Right hindlimb (tissue), 1 donor: ENCODE data around the gene CAND1.

Experiments
- DNase-seq: peaks from one replicate; pipeline ENCODE4 v3.0.0-alpha.2; 2018

Gene CAND1

DNA sequence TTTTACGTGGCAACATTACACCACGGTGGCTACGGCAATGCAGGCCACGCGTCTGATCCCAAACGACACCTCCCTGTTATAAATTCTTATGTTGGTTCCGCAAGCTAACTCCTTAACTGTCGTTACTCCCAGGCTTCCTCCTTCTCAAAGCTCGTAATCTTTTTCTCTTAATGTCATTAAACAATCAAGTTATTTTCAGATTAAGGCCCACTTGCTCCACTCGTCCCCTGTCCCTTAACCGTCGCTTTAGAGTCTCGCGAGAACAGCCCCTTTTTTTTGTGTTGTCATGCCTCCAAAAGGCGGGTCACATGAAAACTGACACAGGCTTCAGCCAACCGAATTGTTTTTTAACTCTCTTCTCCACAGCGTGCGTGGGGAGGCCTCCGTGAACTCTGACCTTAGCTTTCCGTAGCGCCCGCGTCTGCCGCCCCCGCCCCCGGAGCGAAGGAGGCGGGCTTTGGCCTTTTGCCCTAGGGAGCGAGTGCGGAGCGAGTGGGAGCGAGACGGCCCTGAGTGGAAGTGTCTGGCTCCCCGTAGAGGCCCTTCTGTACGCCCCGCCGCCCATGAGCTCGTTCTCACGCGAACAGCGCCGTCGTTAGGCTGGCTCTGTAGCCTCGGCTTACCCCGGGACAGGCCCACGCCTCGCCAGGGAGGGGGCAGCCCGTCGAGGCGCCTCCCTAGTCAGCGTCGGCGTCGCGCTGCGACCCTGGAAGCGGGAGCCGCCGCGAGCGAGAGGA, at the start of gene CAND1:
Gene CAND1 (plus strand): TSS at position 463 of the 737 bp plus-strand sequence. CDS start 360 bp downstream, outside the sequence.
- peak; percentile 99 for DNase-seq

DNA sequence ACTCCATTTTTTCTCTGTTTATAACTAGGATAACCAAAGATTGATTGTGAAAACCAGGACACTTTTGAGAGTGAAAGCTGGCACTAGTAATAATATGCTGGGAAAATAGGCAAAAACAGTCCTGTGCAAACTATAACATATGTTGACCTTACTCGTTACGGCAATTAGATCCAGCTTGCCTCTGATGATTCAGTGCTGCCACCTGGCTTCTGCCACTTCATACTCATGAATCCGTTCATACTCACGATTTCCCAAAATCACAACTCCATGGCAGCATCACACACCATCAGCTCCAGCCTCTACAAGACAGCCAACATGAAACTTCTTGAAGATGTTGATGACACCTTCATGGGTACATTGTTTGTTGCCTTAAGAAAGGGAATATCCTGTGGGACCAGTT, 49.1 kb upstream of the CAND1 start:
- DNase-seq: no peak

DNA sequence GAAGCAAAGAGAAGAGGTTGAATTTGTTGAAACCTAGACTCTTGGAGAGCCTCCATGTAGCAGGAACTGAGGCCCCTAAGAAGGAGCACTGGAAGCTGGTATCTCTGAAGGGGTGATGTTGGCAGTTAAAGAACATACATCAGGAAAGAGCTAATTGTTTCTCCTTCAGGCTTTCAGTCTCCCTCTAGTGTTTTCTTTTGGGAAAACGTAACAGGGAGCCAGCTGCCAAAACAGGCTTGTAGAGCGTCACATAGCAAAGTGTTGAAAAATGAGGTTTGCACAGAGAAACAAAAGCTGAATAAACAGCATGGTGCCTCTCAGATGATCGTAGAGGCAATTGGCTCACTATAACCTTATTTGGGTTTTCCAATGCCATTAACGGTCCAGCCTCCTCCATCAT, 46.9 kb upstream of the CAND1 start:
- no peak for DNase-seq

DNA sequence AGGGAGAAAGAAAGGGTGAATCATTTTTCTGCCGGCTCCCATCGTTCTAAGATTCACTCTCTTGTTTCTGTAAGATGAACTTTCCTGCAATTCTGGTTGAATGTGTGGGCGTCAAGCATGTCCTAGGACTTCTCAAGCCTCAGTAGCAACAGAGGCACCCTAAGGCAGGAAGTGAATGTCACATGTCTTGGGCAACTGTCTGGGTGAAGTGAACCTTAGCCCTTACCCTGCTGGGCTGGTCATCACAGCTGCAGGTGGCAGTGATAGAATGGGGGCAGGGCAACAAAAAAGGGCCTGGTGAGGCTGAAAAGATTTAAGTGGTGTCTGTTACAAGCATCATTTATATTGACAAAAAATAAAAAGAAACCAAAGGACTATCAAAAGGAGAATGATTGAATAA, 45.9 kb upstream of the CAND1 start:
- no peak for DNase-seq

DNA sequence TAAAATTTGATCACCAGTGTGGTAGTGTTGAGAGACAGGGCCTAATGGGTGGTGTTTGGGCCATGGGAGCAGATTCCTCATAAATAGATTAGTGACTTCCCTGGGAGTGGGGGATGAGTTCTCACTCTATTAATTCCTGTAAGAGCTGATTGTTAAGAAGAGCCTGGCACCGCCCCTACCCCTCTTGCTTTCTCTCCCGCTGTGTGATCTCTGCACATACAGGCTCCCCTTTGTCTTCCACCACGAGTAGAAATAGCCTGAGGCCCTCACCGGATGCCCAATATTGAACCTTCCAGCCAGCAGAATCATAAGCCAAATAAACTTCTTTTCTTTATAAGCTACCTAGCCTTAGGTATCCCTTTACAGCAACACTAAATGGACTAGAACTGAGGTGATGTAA, 31.9 kb upstream of the CAND1 start:
- no peak for DNase-seq

DNA sequence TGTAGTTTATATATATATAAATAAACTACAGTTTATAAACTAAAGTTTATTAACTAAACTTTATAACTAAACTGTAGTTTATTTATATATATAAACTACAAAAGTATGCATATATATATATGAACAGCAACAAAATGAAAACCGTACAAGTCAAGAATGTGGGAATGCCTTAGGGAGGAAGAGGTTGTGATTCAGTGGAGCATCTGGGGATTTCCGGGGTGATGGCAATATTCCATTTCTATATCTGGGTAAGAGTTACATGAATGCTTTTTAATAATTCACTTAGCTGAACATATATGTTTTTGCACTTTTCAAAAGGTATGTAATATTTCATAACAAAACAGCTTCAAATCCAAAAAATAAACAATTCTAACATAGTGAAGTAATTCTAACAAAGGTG, 30.1 kb upstream of the CAND1 start:
- DNase-seq: no peak

DNA sequence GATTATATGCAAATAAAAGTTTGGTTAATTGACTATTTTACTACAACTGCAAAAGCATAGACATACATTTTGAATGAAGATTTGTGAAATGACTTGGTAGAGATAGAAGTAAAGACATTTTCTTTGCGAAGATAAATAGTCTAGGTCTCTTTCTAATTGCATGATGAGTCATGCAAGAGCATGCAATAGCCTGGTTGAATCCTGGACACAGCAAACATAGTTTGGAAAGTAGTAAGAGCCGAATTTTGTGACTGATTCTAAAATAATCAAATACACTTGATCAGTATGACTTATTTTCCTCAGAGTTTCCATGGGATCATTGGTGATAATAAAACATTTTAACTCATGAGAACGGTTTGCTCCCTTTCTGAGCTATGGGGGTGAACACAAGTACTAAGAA, 27.7 kb upstream of the CAND1 start:
- no peak for DNase-seq

DNA sequence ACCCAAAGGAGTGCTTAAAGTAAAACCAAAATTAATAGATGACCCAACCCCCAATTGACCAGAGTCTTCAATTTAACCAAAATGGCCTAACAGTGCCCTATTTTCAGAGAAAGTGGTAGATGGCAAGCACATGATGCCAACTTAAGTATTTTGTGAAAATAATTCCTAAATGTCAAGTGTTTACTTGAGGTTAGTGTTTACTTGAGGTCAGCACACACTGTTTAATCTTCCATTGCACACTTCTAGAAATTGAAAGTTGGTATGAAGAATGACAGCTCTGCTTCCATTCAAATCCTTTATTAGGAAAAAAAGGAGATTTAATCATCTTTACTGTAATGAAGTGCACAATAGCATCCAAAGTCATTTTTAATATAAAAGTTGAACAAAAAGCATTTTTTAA, 25.9 kb upstream of the CAND1 start:
- no peak for DNase-seq

DNA sequence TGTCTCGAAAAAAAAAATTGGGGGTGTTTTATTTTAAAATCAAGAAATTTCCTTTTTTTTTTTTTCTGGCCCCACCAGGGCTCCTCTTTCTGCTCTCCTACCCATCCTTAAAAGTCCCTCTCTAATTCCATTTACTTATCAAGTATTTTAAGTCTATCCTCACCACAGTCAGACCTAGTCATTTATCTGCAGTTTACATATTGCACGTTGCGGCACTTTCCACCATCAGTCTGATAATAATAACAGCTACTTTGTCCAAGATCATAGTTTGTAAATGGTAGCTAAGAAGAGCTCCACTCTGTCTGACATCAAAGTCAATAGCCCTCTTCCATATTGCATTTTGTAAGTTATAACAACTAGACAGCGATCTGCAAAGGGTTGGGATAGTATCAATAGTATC, 23.6 kb upstream of the CAND1 start:
- no peak for DNase-seq

DNA sequence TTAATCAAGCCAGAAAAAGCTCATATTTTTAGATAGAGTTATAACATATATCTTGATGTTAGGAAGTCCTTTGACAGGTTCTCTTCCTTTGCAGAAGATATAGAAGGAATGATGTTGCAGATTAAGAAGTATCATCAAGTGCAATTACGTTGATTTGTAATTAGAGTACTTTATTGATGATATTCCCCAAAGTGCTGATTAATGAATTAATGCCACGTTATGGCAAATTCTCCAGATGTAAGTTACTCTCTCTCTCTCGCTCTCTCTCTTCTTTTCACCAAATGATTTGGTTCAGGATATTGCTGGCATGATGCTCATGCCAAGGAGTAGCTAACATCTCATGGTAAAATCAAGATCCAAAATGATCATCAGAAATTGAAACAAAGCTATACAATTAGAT, 18.1 kb upstream of the CAND1 start:
- no peak for DNase-seq

DNA sequence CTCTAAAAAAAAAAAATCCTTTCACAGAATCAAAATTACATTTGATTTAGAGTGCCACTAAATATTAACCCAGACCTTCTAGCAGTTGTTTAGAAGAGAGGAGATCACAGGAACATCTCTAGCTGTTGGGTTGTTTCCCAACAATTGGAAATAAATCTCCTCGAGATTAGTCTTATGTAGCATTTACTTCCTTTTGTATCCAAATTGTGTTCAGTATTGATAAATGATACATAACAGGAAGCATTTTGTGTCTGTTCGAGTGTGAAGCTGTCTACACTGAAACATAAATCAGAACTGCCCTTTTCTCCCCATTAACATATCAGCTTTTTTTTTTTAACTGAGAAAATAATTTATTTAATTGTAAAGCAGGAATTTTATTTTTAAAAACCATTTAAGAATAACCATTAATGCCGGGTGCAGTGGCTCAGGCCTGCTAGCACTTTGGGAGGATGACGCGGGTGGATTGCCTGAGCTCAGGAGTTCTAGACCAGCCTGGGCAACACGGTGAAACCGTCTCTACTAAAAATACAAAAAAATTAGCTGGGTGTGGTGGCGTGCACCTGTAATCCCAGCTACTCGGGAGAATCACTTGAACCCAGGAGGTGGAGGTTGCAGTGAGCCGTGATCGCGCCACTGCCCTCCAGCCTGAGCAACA, 14.7 kb upstream of the CAND1 start:
- DNase-seq: no peak

DNA sequence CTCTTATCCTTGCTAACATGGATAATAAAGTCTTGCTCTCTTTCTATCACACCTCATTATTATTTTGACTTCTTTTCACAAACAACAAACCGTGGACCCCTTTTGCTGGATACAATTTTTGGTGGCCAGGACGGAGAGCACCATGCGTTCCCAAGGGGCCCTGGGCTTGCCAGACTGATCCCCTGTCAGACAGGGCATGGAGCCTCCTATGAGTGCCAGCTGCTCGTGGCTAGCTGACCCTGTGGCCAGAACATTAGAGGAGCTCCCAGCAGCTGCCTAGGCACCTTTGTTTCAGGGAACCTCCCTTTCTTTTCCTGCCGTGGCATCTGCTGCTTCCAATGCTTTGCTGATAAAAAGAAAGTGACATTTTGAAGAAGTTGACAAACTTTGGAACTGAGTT, 12.5 kb upstream of the CAND1 start:
- DNase-seq: no peak

DNA sequence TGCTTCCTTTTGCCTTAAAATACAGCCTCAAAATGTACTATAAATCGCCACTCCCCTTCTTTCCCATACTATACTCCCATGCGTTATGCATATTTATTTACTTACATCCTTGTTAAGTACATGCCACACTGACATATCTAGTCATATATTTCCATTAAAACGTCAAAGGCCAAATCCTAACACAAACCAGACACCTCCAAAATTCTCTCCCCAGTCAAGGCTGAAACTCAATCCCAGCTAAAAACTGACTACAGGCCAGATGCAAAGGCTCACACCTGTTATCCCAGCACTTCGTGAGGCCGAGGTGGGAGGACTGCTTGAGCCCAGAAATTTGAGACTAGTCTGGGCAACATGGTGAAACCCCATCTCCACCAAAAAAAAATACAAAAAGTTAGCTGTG, 5.7 kb upstream of the CAND1 start:
- no peak for DNase-seq

DNA sequence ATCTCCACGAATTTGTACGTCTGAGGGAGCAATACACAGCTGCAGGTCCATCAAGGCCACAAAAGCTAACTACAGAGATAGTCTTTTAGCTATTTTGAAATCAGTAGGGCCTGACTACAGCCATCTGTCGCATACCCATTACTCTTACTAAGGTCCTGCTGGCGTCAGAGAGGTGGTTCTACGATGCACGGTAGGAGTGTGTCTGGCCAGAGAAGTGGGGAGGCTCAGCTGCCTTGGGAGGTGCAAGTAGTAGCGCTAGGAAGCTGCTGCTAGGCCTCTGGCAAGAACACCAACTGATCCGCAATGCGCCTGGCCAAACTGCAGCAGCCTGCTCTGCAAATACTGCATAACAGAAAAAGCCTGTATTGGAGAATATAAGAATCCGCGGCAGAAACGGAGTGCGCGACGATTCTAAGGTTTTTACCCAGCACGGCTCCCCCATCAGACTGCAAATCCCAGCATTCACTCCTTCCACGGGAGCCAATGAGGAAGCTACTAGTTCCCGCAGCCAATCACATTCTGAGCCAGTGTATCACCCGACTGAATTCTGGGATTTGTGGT, 743 bp upstream of the CAND1 start:
- peak; percentile 95 for DNase-seq

DNA sequence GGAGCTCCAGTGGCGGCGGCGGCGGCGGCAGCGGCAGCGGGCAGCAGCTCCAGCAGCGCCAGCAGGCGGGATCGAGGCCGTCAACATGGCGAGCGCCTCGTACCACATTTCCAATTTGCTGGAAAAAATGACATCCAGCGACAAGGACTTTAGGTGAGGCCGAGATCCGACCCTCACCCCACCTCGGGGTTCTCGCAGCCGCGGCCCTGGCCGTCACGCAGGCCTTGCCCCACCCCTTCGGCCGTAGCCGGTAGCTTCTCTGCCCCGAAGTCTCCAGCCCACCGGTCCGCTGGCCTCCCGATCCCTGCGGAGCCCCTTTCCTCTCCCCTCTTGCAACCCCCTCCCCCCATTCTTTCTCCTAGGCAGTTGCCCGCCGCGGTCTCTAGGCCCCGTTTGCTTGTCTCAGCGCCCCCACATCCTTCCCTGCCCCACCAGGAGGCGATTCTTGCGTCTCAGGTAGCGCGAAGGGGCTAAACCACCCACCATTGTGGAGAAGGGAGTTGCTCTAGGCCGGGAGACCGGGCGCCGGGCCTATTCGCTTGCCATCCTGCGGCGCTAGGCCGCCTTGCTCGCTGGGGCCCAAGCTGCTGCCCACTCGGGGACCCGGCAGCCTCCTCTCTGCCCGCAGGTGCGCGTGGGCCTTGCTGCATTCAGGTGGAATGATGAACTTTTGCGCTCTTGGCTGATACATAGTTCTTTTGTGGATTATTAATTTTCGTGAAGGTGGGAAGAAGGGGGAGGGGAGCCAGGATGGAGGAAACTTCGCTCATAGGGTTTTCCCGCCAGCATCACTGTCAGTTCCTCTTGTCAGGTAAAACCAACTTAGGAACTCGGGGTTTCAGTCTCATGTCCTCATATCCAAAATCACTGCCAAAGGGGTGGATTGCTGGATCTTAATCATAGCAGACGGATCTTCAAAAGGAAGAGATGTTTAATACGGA, 745 bp downstream of the CAND1 start:
- no peak for DNase-seq

DNA sequence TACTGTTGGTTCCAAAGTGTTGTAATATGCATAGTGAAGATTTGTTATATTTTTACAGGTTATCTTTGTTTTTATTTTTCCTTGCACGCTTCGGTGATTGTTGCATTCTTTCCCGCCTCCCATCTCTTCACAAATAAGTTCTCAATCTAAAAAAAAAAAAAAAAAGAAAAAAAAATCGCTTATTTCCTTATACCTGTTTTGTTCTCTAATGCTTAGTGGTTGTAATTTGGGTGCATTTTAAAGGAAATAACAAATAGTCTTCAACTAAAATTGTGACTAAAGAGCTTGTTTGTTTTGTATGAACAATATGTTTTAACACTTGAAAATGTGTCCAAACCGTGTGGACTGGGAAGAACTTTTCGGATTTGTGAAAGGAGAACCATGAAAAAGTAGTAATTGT, 1.5 kb downstream of the CAND1 start:
- no peak for DNase-seq

DNA sequence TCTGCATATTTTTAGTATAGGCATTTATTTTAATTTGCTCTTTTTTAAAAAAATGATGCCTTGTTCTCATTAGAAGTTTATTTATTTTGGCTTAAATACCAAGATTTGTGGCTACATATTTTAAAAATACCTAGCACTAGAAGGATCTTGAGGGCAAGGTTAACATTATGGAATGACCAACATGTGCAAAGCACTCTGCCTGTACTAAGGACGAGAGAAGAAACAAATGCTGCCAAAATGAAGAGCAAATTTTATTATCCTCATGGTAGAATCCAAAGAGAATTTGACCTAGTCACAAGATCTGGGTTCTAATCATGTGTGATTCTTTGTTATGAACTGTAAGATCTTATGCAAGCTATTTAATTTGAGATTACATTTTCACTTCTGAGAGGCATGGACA, 2.8 kb downstream of the CAND1 start:
- no peak for DNase-seq

DNA sequence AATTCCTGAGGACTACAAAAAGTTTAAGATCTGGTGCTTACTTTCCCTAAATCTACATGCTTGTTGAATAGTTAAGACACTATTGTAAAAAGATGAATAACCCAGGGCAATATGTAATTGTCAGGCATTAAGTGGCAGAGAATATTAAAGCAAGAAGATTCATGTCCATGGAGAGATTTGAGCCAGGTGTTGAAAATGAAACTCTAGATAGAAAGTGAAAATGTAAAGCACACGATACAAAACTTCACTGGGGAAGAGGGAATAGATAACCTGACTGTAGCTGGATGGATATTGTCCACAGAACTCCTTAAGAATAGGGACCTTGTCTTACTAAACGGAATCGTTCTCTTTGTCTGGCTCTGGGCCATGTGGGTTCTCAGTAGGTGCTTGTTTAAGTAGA, 5.0 kb downstream of the CAND1 start:
- DNase-seq: no peak

DNA sequence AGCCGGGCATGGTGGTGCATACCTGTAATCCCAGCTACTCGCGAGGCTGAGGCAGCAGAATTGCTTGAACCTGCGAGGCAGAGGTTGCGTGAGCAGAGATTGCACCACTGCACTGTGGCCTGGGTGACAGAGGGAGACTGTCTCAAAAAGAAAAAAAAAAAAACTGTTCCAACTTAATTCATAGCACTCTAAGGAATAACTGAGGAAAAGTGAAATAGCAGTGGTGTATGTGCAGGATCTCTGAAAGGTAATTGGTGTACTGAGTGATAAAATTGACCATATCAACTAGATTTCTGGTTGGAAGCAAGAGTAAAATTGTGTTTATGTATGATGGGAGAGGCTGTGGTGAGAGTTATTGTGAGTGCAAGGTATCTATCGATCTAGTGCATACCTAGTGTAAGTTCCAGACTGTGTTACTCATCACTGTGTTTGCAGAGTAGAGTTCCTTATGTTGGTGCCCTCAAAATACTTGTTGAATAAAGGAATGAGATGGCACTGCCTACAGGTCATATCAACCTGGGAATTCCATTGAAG, 6.3 kb downstream of the CAND1 start:
- DNase-seq: no peak

DNA sequence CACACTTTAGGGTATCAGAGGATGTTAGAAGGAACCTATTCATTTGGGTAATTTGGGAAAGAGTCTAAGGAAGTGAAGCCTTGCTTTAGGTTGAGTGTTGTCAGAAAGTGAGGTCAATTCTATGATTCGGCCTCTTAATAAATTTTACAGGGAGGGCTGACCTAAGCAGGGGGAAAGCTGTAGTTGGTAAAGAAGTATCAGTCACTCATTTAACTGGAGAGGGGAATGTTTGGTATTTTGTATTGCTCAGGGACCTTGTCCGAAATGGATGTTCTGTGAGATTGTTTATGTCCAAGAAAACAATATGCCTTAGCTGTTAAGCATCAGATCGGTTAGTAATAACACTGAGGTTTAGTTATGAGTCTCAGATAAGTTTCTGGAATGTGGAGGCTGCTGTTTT, 7.3 kb downstream of the CAND1 start:
- no peak for DNase-seq

DNA sequence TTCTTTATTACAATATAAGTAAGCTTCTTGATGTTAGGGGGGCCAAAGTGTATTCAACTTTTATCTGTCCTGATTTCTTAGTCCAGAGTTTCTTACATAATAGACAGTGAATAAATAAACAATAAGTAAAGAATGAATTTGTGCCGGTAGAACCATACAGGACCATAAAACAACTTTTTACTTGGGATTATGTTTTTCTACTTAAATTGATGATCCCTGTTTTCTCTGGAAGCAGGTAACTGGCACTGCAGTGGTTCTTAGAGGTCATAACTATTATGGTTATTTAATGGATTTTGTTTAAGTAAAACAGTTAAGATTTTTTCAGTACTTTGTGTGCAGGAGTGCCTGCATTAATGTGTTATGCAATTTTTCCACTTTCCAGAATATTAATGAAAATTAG, 10.5 kb downstream of the CAND1 start:
- DNase-seq: no peak

DNA sequence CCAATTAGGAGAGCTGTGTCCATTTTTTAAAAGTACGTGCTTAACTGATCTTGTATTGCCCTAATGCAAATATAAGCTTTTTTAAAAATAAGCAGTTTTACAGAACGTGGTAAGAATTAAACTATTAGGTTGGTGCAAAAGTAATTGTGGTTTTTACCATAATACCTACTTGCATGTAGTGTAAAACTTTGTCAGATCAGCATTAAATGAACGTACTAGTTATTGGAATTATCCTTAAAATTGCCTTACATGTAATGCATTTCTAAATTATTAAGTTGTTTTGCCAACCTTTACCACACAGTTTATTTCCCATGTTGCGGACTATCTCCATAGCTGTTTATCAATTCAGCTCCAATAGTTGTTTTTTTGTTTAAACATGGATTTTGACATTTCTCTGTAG, 10.9 kb downstream of the CAND1 start:
- no peak for DNase-seq

DNA sequence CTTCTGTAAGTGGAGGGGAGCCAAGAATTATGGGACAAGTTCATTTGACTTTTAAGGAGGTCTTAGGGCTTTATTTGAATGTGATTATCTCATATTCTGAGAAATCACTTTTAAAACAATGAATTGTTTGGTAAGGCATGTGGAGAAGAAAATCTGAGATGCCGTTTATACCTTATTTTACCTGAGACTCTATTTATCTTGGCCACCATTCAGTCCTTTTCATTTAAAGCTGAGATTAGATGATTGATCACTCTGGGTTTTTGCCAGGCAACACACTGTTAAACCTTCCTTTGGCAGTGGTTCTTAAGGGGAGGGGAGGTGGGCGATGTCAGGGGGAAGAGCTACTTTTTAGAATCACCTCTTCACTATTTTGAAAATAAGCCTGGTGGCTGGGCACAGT, 11.4 kb downstream of the CAND1 start:
- no peak for DNase-seq
